ENCODE measurements around the gene SH2B2.

GRCh38 chr7:102258749-102259107 lies 27.9 kb upstream of the SH2B2 start:
- TF ChIP-seq CTCF (IDR thresholded peaks at IDR 0.05) (no peak), POLR2A (IDR thresholded peaks at IDR 0.05) (no peak)
